Measurements from ENCODE around the gene CRNN.

The CRNN gene

GRCh38 chr1:152413909-152414308 is at the start of gene CRNN:
CRNN (minus strand) TSS chr1:152414263; CDS start chr1:152412233, 2,030 bp downstream.
- DNase-seq: no peak
- in situ Hi-C loops (cut with MboI; ENCODE audit: low pct_unique_long_range_greater_than_20kb, low sequenced_read_pairs): no loop called here

GRCh38 chr1:152462636-152463035 is 48.6 kb upstream of the CRNN start:
- DNase-seq: no peak
- in situ Hi-C loops (cut with MboI; ENCODE audit: low pct_unique_long_range_greater_than_20kb, low sequenced_read_pairs): no loop called here

GRCh38 chr1:152461544-152461943 is 47.5 kb upstream of the CRNN start:
- peak; percentile 62 for DNase-seq
- in situ Hi-C loops (cut with MboI; ENCODE audit: low pct_unique_long_range_greater_than_20kb, low sequenced_read_pairs): no loop called here

- no peak for DNase-seq
- in situ Hi-C loops (cut with MboI; ENCODE audit: low pct_unique_long_range_greater_than_20kb, low sequenced_read_pairs): no loop called here
These were observed 46.5 kb upstream of the CRNN start for GRCh38 chr1:152460529-152460899.

DNA sequence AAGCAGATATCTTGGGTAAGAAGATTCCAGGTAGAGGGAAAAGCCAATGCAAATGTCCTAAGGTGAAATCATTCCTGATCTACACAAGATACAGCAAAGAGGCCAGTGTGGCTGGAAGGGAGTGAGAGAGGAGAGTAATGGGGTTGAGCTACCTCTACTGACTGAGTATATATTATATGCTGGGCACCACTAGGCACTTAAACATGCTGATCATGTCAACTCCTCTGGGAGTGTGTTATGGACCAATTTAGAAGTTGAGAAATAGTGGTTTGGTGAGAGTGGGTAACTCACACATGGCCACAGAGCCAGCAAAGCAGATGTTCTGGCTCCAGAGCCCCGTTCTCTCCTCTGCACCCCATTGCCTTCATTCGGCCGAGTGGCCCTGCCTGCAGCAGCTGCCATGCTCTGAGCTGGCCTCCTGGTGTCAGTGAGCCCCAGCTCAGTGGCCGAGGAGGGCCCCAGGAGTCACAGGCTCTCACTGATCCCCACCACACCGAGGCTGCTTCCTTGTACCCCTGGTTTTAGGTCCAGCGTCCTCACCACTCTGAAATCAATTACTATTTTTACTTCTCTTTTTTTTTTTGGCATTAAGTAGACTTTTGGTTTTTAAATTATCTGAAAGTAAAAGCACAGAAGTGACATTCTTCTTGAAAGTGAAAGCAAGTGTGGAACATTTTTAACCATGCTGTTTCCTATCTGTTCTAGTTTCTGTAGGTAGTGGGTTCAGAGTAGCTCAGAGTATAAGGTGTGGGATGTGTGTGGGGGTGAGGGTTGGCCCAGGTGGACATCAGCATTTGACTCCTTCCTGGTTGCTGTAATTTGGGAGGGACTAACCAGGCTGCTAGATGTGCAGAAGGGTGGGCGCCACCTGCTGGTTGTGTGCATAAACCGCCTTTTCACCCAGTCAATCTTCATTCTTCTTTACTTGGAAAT is 45.8 kb upstream of the CRNN start:
- peak; percentile 76 for DNase-seq
- in situ Hi-C loops (cut with MboI; ENCODE audit: low pct_unique_long_range_greater_than_20kb, low sequenced_read_pairs): no loop called here

- peak; percentile 77 for DNase-seq
- in situ Hi-C loops (cut with MboI; ENCODE audit: low pct_unique_long_range_greater_than_20kb, low sequenced_read_pairs): no loop called here
These were observed 44.5 kb upstream of the CRNN start for GRCh38 chr1:152458384-152459185.

GRCh38 chr1:152457561-152457960 is 43.5 kb upstream of the CRNN start:
- no peak for DNase-seq
- in situ Hi-C loops (cut with MboI; ENCODE audit: low pct_unique_long_range_greater_than_20kb, low sequenced_read_pairs): no loop called here

GRCh38 chr1:152457071-152457470 is 43.0 kb upstream of the CRNN start:
- no peak for DNase-seq
- in situ Hi-C loops (cut with MboI; ENCODE audit: low pct_unique_long_range_greater_than_20kb, low sequenced_read_pairs): no loop called here

DNA sequence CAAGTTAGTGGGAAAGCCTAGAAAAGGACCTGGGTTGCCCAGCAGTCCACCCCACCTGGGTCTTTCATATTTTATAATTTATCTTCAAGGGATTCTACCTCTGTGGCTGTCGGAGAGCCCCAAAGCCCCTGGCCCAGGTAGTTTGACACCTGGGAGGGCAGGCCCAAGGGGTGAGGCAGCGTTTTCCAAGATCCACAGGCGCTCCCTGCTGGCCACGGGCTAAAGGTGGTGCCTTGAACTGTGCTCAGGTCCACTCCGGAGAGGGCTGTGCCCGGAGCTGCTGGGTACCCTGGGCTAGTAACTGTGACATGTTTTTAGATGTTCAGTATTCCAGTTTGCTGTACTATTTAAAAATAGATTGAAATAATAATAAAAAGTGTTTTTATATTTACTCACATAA is 37.2 kb upstream of the CRNN start:
- in situ Hi-C loops (cut with MboI; ENCODE audit: low pct_unique_long_range_greater_than_20kb, low sequenced_read_pairs): no loop called here
- no peak for DNase-seq

DNA sequence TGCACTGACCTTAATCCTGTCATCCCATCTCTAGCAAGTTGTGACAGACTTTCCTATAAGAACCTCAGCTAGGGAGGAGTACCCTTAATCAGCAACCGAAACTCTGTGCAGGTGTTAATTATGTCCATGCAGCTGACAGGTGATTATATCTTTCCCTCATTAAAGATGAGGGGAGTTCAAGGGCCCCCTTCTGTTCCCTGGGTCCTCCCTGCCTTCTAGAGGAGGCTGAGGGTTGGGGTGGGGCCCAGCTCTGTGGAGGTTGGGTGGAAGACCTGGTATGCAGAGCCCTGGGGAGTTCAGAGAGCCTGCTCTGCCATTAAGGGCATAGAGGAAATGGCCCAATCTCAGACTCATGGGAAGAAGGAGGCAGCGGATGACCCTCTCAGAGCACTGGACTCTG is 35.6 kb upstream of the CRNN start:
- DNase-seq: no peak
- in situ Hi-C loops (cut with MboI; ENCODE audit: low pct_unique_long_range_greater_than_20kb, low sequenced_read_pairs): loop anchor here (10.0 to 25.0 kb wide), 2 partner anchors 255 to 387 kb away; no protein-coding TSS in a partner anchor

DNA sequence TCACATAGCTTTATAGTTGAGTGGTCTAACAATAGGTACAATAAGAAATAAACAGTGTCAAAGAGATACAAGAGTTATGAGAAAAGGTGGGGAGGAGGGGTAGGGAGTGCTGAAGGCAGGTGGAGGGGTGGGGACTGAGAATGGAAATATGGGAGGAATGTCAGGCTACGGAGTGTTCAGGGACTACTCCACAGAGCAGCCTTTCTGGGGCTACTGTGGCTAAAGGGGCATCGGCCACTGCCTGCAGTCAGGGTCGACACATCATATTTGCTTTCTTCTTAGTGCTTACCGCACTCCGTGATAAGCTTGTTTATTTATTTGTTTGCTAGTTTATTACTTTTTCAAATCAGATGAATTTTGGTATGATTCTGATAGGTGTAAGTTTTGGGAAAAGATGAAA is 34.4 kb upstream of the CRNN start:
- in situ Hi-C loops (cut with MboI; ENCODE audit: low pct_unique_long_range_greater_than_20kb, low sequenced_read_pairs): loop anchor here (10.0 to 25.0 kb wide), 2 partner anchors 254 to 386 kb away; no protein-coding TSS in a partner anchor
- no peak for DNase-seq

DNA sequence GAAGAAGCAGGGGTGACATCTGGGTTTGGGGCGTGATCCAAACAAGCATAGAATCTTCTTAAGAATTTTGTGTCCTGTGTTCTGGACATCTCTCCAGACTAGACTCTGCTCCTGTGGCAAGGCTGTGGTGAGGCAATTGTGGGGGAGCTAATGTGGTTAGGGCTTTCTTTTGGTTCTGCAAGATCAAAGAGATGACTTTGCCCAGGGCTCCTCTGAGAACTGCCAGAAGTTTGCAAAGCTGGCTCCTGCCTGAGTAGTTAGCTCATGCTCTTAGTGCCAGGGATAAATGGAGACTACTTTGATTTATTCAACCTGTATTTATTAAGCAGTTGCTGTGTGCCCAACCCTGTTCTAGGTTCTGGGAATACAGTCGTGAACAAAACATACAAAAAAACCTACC is 34.0 kb upstream of the CRNN start:
- in situ Hi-C loops (cut with MboI; ENCODE audit: low pct_unique_long_range_greater_than_20kb, low sequenced_read_pairs): loop anchor here (10.0 to 25.0 kb wide), 2 partner anchors 253 to 386 kb away; no protein-coding TSS in a partner anchor

DNA sequence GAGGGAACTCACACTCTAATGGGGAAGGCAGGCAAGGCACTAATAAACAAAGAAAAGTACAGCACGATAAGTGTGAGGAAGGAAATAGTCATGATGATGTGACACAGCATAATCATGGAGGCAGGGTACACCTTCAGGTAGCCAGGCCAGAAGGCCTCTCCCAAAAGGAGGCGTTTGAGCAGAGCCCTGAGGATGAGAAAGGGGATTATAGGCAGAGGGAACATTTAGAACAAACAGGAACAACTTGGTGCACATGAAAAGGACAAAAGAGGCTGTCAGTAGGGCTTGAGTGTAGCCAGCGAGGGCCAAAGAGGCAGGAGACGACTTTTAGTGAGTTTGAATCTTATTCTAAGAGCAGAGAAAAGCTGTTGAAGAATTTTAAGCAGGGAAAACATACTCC is 33.4 kb upstream of the CRNN start:
- no peak for DNase-seq
- in situ Hi-C loops (cut with MboI; ENCODE audit: low pct_unique_long_range_greater_than_20kb, low sequenced_read_pairs): loop anchor here (10.0 to 25.0 kb wide), 2 partner anchors 253 to 385 kb away; no protein-coding TSS in a partner anchor

More for the DNA sequence above, 34.0 kb upstream of the CRNN start:
- DNase-seq: no peak

DNA sequence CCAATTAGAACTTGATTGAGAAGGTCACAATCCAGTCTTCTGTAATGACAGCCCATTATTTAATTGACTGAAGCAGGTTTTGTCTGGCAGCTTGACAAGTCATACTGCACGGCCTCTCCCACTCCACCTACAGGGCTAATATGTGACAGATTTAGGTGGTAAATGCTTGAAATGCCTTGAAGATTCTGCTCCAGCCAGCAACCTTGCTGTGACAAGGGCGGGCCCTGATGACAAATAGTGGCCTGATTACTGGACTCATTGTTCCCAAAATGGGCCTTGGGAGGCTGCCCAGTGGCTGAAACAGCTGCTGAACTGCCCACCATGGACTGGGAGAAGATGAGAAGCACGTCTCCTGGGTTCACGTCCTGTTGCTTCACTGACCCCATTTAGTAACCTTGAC is 30.0 kb upstream of the CRNN start:
- no peak for DNase-seq
- in situ Hi-C loops (cut with MboI; ENCODE audit: low pct_unique_long_range_greater_than_20kb, low sequenced_read_pairs): loop anchor here (10.0 to 25.0 kb wide), 2 partner anchors 249 to 382 kb away; no protein-coding TSS in a partner anchor

- in situ Hi-C loops (cut with MboI; ENCODE audit: low pct_unique_long_range_greater_than_20kb, low sequenced_read_pairs): loop anchor here (10.0 to 25.0 kb wide), 2 partner anchors 248 to 380 kb away; no protein-coding TSS in a partner anchor
- DNase-seq: no peak
These were observed 28.7 kb upstream of the CRNN start for GRCh38 chr1:152442765-152443164.

- in situ Hi-C loops (cut with MboI; ENCODE audit: low pct_unique_long_range_greater_than_20kb, low sequenced_read_pairs): loop anchor here (10.0 to 25.0 kb wide), 2 partner anchors 248 to 380 kb away; no protein-coding TSS in a partner anchor
- no peak for DNase-seq
These were observed 28.2 kb upstream of the CRNN start for GRCh38 chr1:152442301-152442700.

- in situ Hi-C loops (cut with MboI; ENCODE audit: low pct_unique_long_range_greater_than_20kb, low sequenced_read_pairs): loop anchor here (10.0 to 25.0 kb wide), 2 partner anchors 247 to 379 kb away; no protein-coding TSS in a partner anchor
- no peak for DNase-seq
These were observed 27.7 kb upstream of the CRNN start for GRCh38 chr1:152441756-152442155.

DNA sequence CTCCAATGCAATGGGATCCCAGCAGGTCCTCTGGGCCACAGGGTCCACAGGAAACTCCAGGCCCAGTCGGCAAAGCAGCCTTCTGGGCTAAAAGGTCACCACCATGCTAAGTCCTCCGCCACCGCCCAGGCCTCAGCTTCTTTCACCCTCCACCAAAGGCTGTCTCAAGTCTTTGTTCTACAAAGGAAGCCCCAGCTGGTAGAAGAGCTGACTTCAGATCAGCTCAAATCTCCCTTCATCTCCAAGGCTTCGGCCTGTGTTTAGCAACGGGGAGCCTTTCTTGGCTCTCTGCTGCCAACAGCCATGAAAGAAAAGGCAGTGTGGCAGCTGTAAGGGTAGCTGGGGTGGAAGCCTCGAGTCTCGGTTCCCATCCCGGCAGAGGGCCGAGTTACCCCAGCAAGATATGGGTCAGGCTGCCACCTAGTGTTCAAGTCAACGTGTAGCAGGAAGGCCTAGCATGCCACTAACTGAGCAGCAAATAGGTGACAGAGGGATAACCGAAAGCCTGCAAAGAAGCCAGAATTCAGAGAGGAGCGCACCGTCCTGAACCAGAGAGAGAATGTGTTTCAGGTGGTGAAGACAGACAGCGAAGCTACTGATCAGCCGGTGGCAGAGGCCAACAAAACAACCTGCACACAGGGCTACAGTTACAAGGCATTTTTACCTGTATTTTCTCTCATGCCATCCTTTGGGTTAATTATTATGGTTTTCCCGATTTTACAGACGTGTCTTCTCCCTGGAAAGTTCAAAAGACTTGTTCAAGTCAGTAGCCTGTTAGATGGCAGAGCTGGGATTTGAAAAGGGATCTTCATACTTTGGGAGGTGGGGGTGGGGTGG is 26.8 kb upstream of the CRNN start:
- in situ Hi-C loops (cut with MboI; ENCODE audit: low pct_unique_long_range_greater_than_20kb, low sequenced_read_pairs): loop anchor here (10.0 to 25.0 kb wide), 2 partner anchors 246 to 379 kb away; no protein-coding TSS in a partner anchor
- peak; percentile 73 for DNase-seq

Measured in KBM-7 (cell line).